HepG2 (cell line): Measurements from ENCODE around the gene CELSR3. TPM values are rescaled to one million over a fixed set of nuclear protein-coding genes. Genes with fewer than 3 reads are reported as not detected.

Source experiments
- ATF7-NPFF ChIP-seq: sonication (generic); formaldehyde crosslinking; IDR thresholded peaks from 2 replicates; pipeline ENCODE4 v1.8.1; 2023; ENCODE audit warnings: mild to moderate bottlenecking, low read depth, missing genetic modification reagents, moderate library complexity
- GMEB2 ChIP-seq: IDR thresholded peaks from 2 replicates; pipeline ENCODE4 v1.6.1; 2016; ENCODE audit warnings: missing biosample characterization, missing genetic modification reagents, low read depth
- IRF9 ChIP-seq: sonication (generic); formaldehyde crosslinking; IDR thresholded peaks from 2 replicates; pipeline ENCODE4 v1.8.0; 2022; ENCODE audit warnings: missing genetic modification reagents, mild to moderate bottlenecking, borderline replicate concordance
- KLF6 ChIP-seq: IDR thresholded peaks from 2 replicates; pipeline ENCODE4 v1.8.0; 2016; ENCODE audit warnings: missing biosample characterization, missing genetic modification reagents
- MZF1 ChIP-seq: sonication (generic); formaldehyde crosslinking; IDR thresholded peaks from 2 replicates; pipeline ENCODE4 v1.8.1; 2023; ENCODE audit warnings: mild to moderate bottlenecking, missing genetic modification reagents, borderline replicate concordance
- NRL ChIP-seq: sonication (generic); formaldehyde crosslinking; IDR thresholded peaks from 2 replicates; pipeline ENCODE4 v1.5.0; 2020; ENCODE audit warnings: missing genetic modification reagents, mild to moderate bottlenecking, moderate library complexity, borderline replicate concordance
- ONECUT2 ChIP-seq: sonication (generic); formaldehyde crosslinking; IDR thresholded peaks from 2 replicates; pipeline ENCODE4 v1.4.0; 2020; ENCODE audit warnings: missing genetic modification reagents
- SAP130 ChIP-seq: IDR thresholded peaks from 2 replicates; pipeline ENCODE4 v1.6.1; 2016; ENCODE audit warnings: low read depth
- TCF7L2 ChIP-seq: IDR thresholded peaks from 2 replicates; pipeline ENCODE4 v1.6.1; 2011; ENCODE audit warnings: mild to moderate bottlenecking, low read depth, low read length, moderate library complexity
- ZBTB49 ChIP-seq: sonication (generic); formaldehyde crosslinking; IDR thresholded peaks from 2 replicates; pipeline ENCODE4 v1.4.0; 2020; ENCODE audit warnings: missing genetic modification reagents, borderline replicate concordance
- ZFX ChIP-seq: sonication (generic); formaldehyde crosslinking; IDR thresholded peaks from 2 replicates; pipeline ENCODE4 v1.4.0; 2020; ENCODE audit warnings: mild to moderate bottlenecking, low read depth, missing genetic modification reagents, moderate library complexity
- ZNF460 ChIP-seq: sonication (generic); formaldehyde crosslinking; IDR thresholded peaks from 2 replicates; pipeline ENCODE4 v1.5.1; 2020; ENCODE audit warnings: missing genetic modification reagents, mild to moderate bottlenecking, borderline replicate concordance
- ZNF598 ChIP-seq: sonication (generic); formaldehyde crosslinking; IDR thresholded peaks from 2 replicates; pipeline ENCODE4 v1.5.1; 2020; ENCODE audit warnings: mild to moderate bottlenecking, missing genetic modification reagents, borderline replicate concordance
- ZNF607 ChIP-seq: sonication (generic); formaldehyde crosslinking; IDR thresholded peaks from 2 replicates; pipeline ENCODE4 v1.5.1; 2020; ENCODE audit warnings: missing genetic modification reagents, mild to moderate bottlenecking, borderline replicate concordance
- ZNF615 ChIP-seq: sonication (generic); formaldehyde crosslinking; IDR thresholded peaks from 2 replicates; pipeline ENCODE4 v1.5.0; 2020; ENCODE audit warnings: mild to moderate bottlenecking, missing genetic modification reagents, borderline replicate concordance
- ZNF629 ChIP-seq: sonication (generic); formaldehyde crosslinking; conservative IDR thresholded peaks from 2 replicates; pipeline ENCODE4 v1.5.0; 2020; ENCODE audit warnings: missing genetic modification reagents
- ZNF704 ChIP-seq: sonication (generic); formaldehyde crosslinking; IDR thresholded peaks from 2 replicates; pipeline ENCODE4 v1.8.1; 2023; ENCODE audit warnings: mild to moderate bottlenecking, inconsistent platforms, moderate library complexity, missing genetic modification reagents, borderline replicate concordance
- ZSCAN20 ChIP-seq: sonication (generic); formaldehyde crosslinking; IDR thresholded peaks from 2 replicates; pipeline ENCODE4 v1.4.0; 2020; ENCODE audit warnings: missing genetic modification reagents, mild to moderate bottlenecking, borderline replicate concordance
- polyA plus RNA-seq, 8 experiments: library from polyadenylated mRNA; depleted of rRNA in 3 of 8; stranded (reverse) in 7 of 8; unstranded in 1 of 8; fragments of >200 nt; fragmentation: Illumina TruSeq in 4 of 8; extraction: Trizol in 4 of 8; gene quantifications; 2 replicates each; pipeline versions ENCODE4 v1.2.1 to v1.2.3, GENCODE V29; 2011 to 2016; ENCODE audit warnings: low read depth in 4 of 8, missing spikeins in 1 of 8, mixed read lengths in 1 of 8; ENCODE audit not compliant: insufficient read depth in 1 of 8
- total RNA-seq, 5 experiments: library from RNA; depleted of rRNA; stranded (reverse); fragments of >200 nt; fragmentation: Illumina TruSeq; extraction: Trizol; gene quantifications; 2 replicates each; pipeline ENCODE4 v1.2.3, GENCODE V29; 2016; ENCODE audit warnings: low read depth in 1 of 5

The CELSR3 gene
- total and polyA plus RNA-seq, 2 of the 13 experiments (the other 11 are each of a cell fraction or from before 2014, with no cell fraction given): 5.4 to 6.7 TPM

- TF ChIP-seq ZNF704 (CRISPR knock-in tag) (no peak), ZNF607 (CRISPR knock-in tag) (peak; percentile 56; the same call in 1 of the 2 replicates), ONECUT2 (CRISPR knock-in tag) (no peak), TCF7L2 (no peak), ATF7-NPFF (no peak; the same call in 1 of the 2 replicates), KLF6 (no peak), ZNF598 (CRISPR knock-in tag) (no peak), IRF9 (CRISPR knock-in tag) (no peak), SAP130 (CRISPR knock-in tag) (peak; percentile 39; the same call in 1 of the 2 replicates), ZNF629 (no peak), MZF1 (CRISPR knock-in tag) (no peak), GMEB2 (no peak), NRL (CRISPR knock-in tag) (peak; percentile 49; the same call in 1 of the 2 replicates), ZFX (peak; percentile 38; the same call in 1 of the 2 replicates), ZNF615 (CRISPR knock-in tag) (no peak), ZNF460 (CRISPR knock-in tag) (no peak), ZBTB49 (CRISPR knock-in tag) (no peak), ZSCAN20 (CRISPR knock-in tag) (0 out of 2 replicates have a peak, but pooled peaks have one; percentile 61)
Observed at GRCh38 chr3:48656061-48656840, 6.4 kb downstream of the CELSR3 start (continued).
